ENCODE results near the gene ATP6V1G2.

DNA sequence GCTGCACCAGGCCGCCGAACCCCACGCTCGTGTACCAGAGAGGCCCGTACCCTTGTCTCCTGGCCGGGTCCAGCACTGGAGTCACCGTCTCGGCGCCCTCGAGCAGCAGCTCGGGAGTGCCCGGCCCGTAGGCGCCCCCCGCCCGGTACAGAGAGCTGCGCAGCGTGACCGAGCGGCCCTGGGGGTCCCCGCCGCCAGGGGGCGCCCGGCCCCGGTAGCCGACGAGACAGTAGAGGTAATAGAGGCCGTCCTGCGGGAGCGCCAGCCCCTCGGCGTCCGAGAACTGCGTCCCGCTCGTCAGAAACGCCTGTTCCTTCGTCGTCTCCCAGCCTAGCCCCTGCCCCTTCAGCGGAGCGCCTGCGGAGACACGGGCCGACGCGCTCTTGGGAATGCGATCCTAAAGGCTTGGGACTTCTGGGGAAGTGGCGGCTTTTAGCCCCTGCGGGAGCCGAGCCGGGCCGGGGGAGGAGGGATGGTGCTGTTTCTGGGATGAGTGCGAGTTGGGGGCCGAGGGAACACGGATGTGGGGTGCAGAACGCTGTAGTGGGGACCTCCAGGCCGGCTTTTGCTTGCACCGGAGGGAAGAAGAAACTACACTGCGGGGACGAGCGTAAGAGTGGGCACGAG is 34.5 kb upstream of the ATP6V1G2 start:
- peak; percentile 73 to 87 for TF ChIP-seq CTCF (conservative IDR thresholded peaks at IDR 0.05; ENCODE audit: low read depth in 2 of 2)
- no peak for TF ChIP-seq EZH2 (IDR thresholded peaks at IDR 0.05; ENCODE audit: low read depth, unreplicated experiment)
- TF ChIP-seq EZH2phosphoT487 (IDR thresholded peaks at IDR 0.05; ENCODE audit: unreplicated experiment) = no peak
- peak; percentile 74 for TF ChIP-seq POLR2AphosphoS5 (IDR thresholded peaks at IDR 0.05; ENCODE audit: low read depth)
- TF ChIP-seq, protein P1, sequence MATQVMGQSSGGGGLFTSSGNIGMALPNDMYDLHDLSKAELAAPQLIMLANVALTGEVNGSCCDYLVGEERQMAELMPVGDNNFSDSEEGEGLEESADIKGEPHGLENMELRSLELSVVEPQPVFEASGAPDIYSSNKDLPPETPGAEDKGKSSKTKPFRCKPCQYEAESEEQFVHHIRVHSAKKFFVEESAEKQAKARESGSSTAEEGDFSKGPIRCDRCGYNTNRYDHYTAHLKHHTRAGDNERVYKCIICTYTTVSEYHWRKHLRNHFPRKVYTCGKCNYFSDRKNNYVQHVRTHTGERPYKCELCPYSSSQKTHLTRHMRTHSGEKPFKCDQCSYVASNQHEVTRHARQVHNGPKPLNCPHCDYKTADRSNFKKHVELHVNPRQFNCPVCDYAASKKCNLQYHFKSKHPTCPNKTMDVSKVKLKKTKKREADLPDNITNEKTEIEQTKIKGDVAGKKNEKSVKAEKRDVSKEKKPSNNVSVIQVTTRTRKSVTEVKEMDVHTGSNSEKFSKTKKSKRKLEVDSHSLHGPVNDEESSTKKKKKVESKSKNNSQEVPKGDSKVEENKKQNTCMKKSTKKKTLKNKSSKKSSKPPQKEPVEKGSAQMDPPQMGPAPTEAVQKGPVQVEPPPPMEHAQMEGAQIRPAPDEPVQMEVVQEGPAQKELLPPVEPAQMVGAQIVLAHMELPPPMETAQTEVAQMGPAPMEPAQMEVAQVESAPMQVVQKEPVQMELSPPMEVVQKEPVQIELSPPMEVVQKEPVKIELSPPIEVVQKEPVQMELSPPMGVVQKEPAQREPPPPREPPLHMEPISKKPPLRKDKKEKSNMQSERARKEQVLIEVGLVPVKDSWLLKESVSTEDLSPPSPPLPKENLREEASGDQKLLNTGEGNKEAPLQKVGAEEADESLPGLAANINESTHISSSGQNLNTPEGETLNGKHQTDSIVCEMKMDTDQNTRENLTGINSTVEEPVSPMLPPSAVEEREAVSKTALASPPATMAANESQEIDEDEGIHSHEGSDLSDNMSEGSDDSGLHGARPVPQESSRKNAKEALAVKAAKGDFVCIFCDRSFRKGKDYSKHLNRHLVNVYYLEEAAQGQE (IDR thresholded peaks at IDR 0.05; ENCODE audit: unreplicated experiment) = no peak

All from GM23338 (cell line).